Bronchial epithelial cell (primary cell): ENCODE results near the gene RTRAF. TPM values are rescaled to one million over a fixed set of nuclear protein-coding genes. Genes with fewer than 3 reads are reported as not detected.

Experiments used
- DNase-seq: peaks from one replicate; pipeline ENCODE4 v3.0.0-alpha.2; 2010; ENCODE audit warnings: low read depth
- FAIRE-seq: peaks from 2 replicates; lab custom pipeline; 2011; peaks lifted over from hg19 to GRCh38; lab: Jason Lieb, UNC
- H3K27me3 ChIP-seq: 2 replicates; pipeline ENCODE4 v1.5.1; 2011; ENCODE audit warnings: low read length; ENCODE audit not compliant: control insufficient read depth, insufficient read depth
- H3K36me3 ChIP-seq: 2 replicates; pipeline ENCODE4 v1.5.1; 2011; ENCODE audit warnings: low read length; ENCODE audit not compliant: control insufficient read depth, insufficient read depth
- H3K4me3 ChIP-seq: 2 replicates; pipeline ENCODE4 v1.5.1; 2011; ENCODE audit warnings: mild to moderate bottlenecking, low read depth, low read length, control low read depth
- CTCF ChIP-seq: IDR thresholded peaks from 2 replicates; pipeline ENCODE4 v1.5.1; 2011; ENCODE audit warnings: mild to moderate bottlenecking, moderate library complexity, low read length, control low read depth, inconsistent platforms; ENCODE audit not compliant: insufficient read depth, severe bottlenecking
- total RNA-seq: library from RNA; depleted of rRNA; stranded (reverse); fragments of >200 nt; gene quantifications from 2 replicates; pipeline ENCODE4 v1.2.1, GENCODE V29; 2014

RTRAF gene
- total RNA-seq, 1 donor from 2014 or later = 69.2 TPM

- FAIRE-seq (no peak), DNase-seq (no peak)
- no peak for TF ChIP-seq CTCF
- Histone ChIP-seq H3K27me3 (peaks cover 3% of the 10 kb centered on the region), H3K36me3 (no peaks in the 10 kb centered on the region), H3K4me3 (no peak overlapping the region)
These were observed 62.5 kb downstream of the RTRAF start for GRCh38 chr14:52051871-52052270.

GRCh38 chr14:52052288-52052943 is 63.1 kb downstream of the RTRAF start:
- no peak for FAIRE-seq
- DNase-seq = peak; percentile 5
- Histone ChIP-seq H3K27me3 (peaks cover 3% of the 10 kb centered on the region), H3K36me3 (no peaks in the 10 kb centered on the region), H3K4me3 (no peak overlapping the region)
- no peak for TF ChIP-seq CTCF

GRCh38 chr14:52053044-52053443 is 63.7 kb downstream of the RTRAF start:
- DNase-seq (no peak), FAIRE-seq (no peak)
- H3K27me3 ChIP-seq = peaks cover 3% of the 10 kb centered on the region
- H3K36me3 ChIP-seq = no peaks in the 10 kb centered on the region
- no peak for TF ChIP-seq CTCF
- H3K4me3 ChIP-seq = no peak overlapping the region

- Histone ChIP-seq H3K4me3 (no peak overlapping the region), H3K27me3 (peaks cover 5% of the 10 kb centered on the region), H3K36me3 (no peaks in the 10 kb centered on the region)
- no peak for DNase-seq
- no peak for FAIRE-seq
- TF ChIP-seq CTCF = no peak
These were observed 65.3 kb downstream of the RTRAF start for GRCh38 chr14:52054678-52055077.

GRCh38 chr14:52055167-52055566 is 65.8 kb downstream of the RTRAF start:
- H3K27me3 ChIP-seq = peaks cover 5% of the 10 kb centered on the region
- no peak overlapping the region for H3K4me3 ChIP-seq
- no peak for FAIRE-seq
- no peak for DNase-seq
- no peak for TF ChIP-seq CTCF
- H3K36me3 ChIP-seq = no peaks in the 10 kb centered on the region

GRCh38 chr14:52058341-52058740 is 69.0 kb downstream of the RTRAF start:
- Histone ChIP-seq H3K36me3 (no peaks in the 10 kb centered on the region), H3K4me3 (no peak overlapping the region), H3K27me3 (peaks cover 11% of the 10 kb centered on the region)
- no peak for DNase-seq
- no peak for FAIRE-seq
- no peak for TF ChIP-seq CTCF
